ENCODE results near the gene SMARCAD1. TPM values are rescaled to one million over a fixed set of nuclear protein-coding genes. Genes with fewer than 3 reads are reported as not detected.

SMARCAD1 gene, protein sequence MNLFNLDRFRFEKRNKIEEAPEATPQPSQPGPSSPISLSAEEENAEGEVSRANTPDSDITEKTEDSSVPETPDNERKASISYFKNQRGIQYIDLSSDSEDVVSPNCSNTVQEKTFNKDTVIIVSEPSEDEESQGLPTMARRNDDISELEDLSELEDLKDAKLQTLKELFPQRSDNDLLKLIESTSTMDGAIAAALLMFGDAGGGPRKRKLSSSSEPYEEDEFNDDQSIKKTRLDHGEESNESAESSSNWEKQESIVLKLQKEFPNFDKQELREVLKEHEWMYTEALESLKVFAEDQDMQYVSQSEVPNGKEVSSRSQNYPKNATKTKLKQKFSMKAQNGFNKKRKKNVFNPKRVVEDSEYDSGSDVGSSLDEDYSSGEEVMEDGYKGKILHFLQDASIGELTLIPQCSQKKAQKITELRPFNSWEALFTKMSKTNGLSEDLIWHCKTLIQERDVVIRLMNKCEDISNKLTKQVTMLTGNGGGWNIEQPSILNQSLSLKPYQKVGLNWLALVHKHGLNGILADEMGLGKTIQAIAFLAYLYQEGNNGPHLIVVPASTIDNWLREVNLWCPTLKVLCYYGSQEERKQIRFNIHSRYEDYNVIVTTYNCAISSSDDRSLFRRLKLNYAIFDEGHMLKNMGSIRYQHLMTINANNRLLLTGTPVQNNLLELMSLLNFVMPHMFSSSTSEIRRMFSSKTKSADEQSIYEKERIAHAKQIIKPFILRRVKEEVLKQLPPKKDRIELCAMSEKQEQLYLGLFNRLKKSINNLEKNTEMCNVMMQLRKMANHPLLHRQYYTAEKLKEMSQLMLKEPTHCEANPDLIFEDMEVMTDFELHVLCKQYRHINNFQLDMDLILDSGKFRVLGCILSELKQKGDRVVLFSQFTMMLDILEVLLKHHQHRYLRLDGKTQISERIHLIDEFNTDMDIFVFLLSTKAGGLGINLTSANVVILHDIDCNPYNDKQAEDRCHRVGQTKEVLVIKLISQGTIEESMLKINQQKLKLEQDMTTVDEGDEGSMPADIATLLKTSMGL
- total RNA-seq (2014; rRNA removed; shearing (Covaris generic)): 20.8 and 22.9 TPM in 2 replicates
- polyA plus RNA-seq (2015; cell fraction: cytosol; rRNA removed): 18.1 and 25.4 TPM in 2 replicates
- 82.2 and 95.1 TPM in 2 replicates for polyA plus RNA-seq (2015; cell fraction: nucleus; rRNA removed)

DNA sequence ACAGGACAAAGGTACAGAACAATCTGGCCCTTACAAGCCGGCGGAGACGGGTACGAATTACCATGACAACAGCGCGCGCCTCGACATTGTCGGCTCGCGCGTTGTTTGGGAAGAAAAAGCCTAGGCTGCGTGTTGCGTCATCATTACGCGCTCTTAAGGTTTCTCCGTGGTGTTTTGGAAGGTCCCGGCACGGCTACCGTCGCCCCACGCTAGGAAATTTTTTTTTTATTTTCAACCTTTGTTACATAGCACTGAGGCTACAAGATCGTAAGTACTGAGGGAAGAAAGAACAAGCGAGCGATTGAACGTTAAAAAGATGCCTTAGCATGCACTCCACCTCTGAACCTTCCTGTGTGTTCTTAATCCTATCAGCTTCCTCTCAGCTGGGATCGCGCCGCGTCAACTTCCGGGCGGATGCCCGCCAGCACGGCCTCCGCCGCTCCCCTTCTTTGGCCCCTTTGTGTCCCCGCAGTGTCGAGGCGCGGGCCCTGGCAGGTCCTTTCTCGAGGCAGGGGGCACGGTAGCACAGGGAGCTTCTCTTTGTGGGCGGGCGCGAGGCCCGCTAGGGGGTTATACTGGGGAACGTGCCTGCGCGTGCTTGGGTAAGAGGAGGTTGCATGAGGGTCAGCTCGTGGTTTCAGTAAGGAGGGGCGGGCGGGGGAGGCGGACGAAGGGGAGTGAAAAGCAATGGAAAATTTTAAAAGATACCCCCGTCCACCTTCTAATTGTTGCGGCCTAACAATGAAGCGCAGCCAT, at the start of gene SMARCAD1:
TSS of gene SMARCAD1 (plus strand) at position 397 of the 756 bp plus-strand sequence. CDS start 530 bp downstream, outside the sequence.
- peak; percentile 91 for DNase-seq (ENCODE audit: low read depth)

DNA sequence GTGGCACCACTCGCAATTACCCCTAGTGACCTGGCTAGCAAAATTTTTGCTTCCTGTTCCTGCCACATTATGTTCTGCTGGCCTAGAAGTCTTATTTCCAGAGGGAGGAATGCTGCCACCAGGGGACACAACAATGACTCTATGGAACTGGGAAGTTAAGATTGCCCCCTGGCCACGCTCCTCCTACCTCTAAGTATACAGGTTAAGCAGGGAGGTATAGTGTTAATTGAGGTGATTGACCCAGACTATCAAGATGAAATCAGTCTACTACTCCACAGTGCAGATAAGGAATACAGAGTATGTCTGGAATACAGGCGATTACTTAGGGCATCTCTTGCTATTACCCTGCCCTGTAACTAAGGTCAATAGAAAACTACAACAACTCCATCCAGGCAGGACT, 48.8 kb upstream of the SMARCAD1 start:
- DNase-seq (ENCODE audit: low read depth): no peak

DNA sequence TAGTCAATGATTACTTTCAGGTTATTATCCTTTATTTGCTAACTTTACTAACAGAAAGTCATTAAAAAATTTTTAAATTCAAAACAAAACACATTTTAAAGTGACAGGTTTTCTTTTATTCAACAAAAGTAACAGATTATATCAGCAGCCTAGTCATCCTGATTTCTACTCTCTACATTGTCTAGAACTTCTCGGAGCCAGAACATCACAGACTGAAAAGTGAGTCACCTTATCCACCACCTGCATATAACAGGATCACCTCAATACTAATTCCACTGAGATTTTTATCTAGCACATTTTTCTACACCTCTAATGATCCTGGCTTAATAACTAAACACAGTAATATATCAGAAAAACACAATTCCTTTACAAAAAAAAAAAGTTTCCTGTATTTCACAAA, 47.9 kb upstream of the SMARCAD1 start:
- DNase-seq (ENCODE audit: low read depth): no peak

- peak; percentile 30 for DNase-seq (ENCODE audit: low read depth)
Measured at GRCh38 chr4:94160774-94161173, 46.9 kb upstream of the SMARCAD1 start.

DNA sequence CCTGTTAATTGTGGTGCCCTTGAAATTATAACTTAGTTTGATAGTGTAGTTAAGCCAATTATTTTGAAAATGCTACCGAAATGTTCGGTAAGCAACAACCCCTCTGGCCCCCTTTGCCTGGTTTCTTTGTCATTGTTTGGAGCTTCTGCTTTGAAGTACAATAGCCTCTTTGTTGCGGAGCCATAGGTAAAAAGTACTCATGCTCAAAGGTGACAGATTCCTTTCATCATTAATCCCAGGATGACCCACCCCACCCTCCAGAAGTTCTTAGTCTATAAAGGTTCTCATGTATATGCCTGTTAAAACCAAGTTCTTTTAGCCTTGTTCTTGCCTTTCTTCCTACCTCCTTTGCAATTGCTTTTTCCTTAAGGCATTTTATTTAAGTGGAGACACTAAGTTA, 42.4 kb upstream of the SMARCAD1 start:
- no peak for DNase-seq (ENCODE audit: low read depth)

GRCh38 chr4:94168321-94168720, 39.3 kb upstream of the SMARCAD1 start:
- no peak for DNase-seq (ENCODE audit: low read depth)

DNA sequence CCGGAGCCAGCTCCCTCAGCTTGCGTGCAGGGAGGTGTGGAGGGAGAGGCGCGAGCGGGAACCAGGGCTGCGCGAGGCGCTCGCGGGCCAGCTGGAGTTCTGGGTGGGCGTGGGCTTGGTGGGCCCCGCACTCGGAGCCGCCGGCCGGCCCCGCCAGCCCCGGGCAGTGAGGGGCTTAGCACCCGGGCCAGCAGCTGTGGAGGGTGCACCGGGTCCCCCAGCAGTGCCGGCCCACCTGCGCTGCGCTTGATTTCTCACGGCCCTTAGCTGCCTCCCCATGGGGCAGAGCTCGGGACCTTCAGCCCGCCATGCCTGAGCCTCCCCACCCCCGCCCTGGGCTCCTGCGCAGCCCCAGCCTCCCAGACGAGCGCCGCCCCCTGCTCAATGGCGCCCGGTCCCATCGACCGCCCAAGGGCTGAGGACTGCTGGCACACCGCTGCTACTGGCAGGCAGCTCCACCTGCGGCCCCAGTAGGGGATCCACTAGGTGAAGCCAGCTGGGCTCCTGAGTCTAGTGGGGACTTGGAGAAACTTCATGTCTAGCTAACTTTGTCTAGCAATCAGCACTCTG, 37.8 kb upstream of the SMARCAD1 start:
- DNase-seq (ENCODE audit: low read depth): no peak

DNA sequence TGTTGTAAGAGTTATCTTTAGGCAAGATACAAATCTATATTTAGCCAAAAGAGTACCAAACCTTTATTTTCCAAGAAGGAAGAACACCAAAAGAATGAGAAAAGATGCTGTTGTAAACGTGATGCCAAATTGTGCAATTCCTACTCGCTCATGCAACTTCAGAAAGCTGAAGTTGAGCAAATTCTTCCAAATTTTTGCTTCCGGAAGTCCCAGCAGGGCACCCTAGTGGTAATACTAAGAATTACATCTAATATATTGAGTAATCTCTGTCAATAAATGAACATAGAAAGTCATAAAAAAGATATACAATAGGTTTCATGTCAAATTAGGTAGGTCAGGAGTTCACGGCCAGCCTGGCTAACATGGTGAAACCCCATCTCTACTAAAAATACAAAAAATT, 36.0 kb upstream of the SMARCAD1 start:
- DNase-seq (ENCODE audit: low read depth): no peak

DNA sequence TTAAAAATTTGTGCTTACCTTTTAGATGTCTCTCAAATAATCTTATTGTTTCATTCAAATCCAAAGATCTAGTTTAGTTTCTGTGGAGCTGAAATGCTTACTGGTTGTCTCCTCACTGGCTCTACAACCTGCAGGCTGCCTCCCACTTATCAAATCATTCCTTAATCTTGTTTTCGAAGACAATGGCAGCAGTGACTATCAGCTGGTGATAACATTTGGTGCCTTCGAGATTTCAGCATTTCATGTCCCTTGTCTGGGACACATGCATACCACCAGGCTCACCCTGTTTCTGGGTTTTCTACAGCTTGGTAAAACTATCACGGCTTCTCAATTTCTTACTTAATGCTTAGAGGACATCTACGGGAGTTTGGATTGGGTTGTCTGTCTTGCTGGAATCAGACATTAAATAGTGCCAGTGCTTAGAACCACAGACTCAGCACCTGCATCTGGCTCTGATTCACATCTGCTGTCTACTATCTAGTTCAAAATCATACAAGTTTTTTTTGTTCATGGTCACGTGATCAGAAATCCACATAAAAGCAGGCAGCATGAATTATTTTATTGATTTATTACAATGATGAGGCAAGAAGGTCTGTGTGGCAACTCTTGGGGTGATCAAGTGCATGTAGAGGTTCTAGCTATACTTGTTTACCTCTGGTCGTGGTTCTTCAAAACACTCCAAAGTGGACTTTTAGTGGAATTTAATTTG, 32.0 kb upstream of the SMARCAD1 start:
- DNase-seq (ENCODE audit: low read depth): no peak

GRCh38 chr4:94177822-94178221, 29.8 kb upstream of the SMARCAD1 start:
- no peak for DNase-seq (ENCODE audit: low read depth)

DNA sequence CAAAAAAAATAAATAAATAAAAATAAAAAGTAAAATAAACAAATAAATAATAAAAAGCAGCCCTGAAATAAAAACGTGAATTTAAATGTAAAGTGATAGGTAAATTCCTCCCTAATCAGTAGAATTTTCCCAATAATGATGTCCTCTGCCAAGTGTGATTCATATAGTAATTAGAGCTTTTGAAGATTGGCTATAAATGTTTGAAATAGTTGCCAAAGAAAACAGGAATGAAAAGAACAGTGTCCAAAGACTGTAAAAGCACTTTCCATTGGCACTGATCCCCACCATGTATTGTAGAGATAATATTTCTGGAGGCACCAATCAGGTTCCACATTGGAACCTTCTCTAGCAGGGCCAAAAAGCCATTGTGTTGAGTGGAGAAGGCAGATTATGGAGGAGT, 25.9 kb upstream of the SMARCAD1 start:
- DNase-seq (ENCODE audit: low read depth): no peak

GRCh38 chr4:94202769-94203168, 4.9 kb upstream of the SMARCAD1 start:
- no peak for DNase-seq (ENCODE audit: low read depth)

GRCh38 chr4:94208266-94208665, 601 bp downstream of the SMARCAD1 start:
- no peak for DNase-seq (ENCODE audit: low read depth)

- DNase-seq (ENCODE audit: low read depth): no peak
Measured at GRCh38 chr4:94208918-94209317, 1.3 kb downstream of the SMARCAD1 start.

DNA sequence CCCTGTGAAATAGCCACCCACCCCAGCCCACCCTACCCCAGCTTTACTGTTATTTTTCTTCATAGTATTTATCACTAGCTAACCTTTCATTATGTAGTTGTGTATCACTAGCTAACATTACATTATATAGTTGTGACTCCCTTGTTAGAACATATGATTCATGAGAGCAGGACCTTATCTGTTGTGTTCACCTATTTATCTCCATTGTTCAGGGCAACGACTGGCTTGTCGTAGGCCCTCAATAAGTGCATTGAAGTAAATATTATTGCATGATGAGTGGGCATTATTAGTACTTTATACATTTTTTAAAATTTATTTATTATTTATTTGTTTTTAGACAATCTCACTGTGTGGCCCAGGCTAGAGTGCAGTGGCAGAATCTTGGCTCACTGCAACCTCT, 4.2 kb downstream of the SMARCAD1 start:
- no peak for DNase-seq (ENCODE audit: low read depth)

DNA sequence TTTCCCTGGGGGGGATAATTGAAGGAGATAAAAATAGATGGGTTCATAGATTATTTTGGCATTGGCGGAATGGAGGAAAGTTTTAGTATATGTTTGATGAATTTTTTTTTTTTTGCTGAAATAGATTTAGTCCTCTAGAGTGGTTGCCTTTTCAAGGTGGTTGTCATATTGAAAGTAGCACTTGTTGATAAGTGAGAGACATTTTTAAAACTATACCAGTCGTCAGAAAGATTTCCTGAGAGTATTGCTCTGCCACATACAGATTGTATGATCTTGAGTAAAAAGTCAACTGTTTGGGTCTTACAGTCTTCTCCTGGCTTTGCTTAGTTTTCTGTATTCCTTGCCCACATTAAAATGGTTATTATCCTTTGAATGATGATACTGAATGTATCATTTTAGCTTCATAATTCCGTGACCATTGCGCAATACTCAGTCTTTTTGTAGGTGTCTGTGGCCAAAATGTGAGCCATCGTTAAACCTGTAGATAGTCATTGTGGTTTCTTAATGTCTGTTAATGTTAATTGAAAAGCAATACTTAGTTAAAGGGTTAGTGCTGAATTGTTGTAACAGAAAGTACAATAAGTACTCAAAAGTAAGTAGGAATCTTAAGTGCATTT, 7.1 kb downstream of the SMARCAD1 start:
- no peak for DNase-seq (ENCODE audit: low read depth)

DNA sequence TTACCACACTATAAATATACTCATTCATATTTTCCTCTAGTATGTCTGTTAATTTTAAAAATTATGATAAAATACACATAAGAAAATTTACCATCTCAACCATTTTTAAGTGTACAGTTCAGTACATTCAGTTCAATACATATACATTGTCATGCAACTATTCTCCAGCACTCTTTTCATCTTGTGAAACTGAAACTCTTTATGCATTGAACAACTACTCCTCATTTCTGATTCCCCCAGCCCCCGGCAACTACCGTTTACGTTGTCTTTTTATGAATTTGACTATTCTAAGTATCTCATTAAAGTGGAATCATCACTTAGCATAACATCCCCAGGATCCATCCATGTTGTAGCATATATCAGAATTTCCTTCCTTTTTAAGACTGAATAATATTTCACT, 8.7 kb downstream of the SMARCAD1 start:
- DNase-seq (ENCODE audit: low read depth): no peak

- DNase-seq (ENCODE audit: low read depth): no peak
Measured at GRCh38 chr4:94219402-94219801, 11.7 kb downstream of the SMARCAD1 start.

DNA sequence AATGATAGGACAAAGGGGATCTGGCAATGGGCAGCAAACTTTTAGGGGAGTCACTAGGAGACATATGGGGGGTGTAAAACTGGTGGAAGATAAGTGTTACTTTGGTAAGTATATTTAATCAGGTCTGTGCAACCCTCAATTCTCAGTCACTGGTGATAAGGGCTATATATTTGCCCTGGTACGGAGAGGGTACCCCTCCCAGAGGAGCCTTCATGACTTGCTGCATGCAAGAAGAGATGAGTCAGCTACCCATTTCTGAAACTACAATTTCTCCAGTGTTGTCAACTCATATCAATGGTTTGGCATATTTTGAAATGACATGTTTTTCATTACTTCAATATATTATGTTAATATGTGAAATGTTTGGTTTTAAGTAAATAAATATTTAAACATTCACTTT, 14.3 kb downstream of the SMARCAD1 start:
- DNase-seq (ENCODE audit: low read depth): no peak

DNA sequence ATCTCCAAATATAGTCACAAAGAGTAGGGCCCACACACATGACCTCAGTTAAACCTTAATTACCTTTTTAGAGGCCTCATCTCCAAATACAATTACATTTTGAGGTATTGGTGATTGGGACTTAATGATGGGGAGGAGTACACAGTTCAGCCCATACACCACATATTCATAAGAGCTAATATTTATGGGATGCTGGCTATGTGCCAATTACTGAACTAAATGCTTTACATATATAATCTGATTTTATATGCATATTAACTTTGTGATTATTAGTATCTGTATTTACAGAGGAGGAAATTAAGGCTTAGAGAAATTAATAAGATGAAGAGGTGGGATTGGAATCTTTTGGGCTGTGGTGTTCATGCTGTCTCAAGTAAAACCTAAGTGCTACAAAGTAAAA, 17.8 kb downstream of the SMARCAD1 start:
- no peak for DNase-seq (ENCODE audit: low read depth)

All from HT1080 (cell line).